AG04450 (cell line): ENCODE results near the gene HSBP1L1. TPM values are rescaled to one million over a fixed set of nuclear protein-coding genes. Genes with fewer than 3 reads are reported as not detected.
A peak's percentile ranks its signal among the peaks of the same experiment; 100 is the strongest.

Experiments
- CTCF ChIA-PET: fragments of 300-600, 350-600 bp; formaldehyde crosslinking; extraction: SDS; loops from one replicate; lab custom pipeline; 2022; ENCODE audit warnings: antibody characterized with exemption, inconsistent platforms; lab: Charles Lee
- POLR2A ChIA-PET: fragments of 350-600 bp; formaldehyde crosslinking; extraction: SDS; loops from one replicate; lab custom pipeline; 2021; ENCODE audit warnings: antibody characterized with exemption, inconsistent platforms; lab: Yijun Ruan, JAX
- DNase-seq: peaks from one replicate; pipeline ENCODE4 v3.0.0-alpha.2; 2011; ENCODE audit warnings: low read depth, low spot score
- H3K27ac ChIP-seq: one replicate; pipeline ENCODE4 v1.5.1; 2012; ENCODE audit warnings: low read depth, low read length, control low read depth
- H3K27me3 ChIP-seq: one replicate; pipeline ENCODE4 v1.6.0; 2012; ENCODE audit warnings: low read length; ENCODE audit not compliant: control insufficient read depth, insufficient read depth
- H3K4me3 ChIP-seq: 2 replicates; pipeline ENCODE4 v1.5.1; 2011; ENCODE audit warnings: mild to moderate bottlenecking, low read depth, low read length, control low read depth
- H3K9me3 ChIP-seq: 2 replicates; pipeline ENCODE4 v1.5.1; 2012; ENCODE audit warnings: low read length; ENCODE audit not compliant: control insufficient read depth, insufficient read depth
- CTCF ChIP-seq: IDR thresholded peaks from 2 replicates; pipeline ENCODE4 v1.5.1; 2011; ENCODE audit warnings: low read depth, low read length, control low read depth, inconsistent platforms
- polyA plus RNA-seq: library from polyadenylated mRNA; depleted of rRNA; stranded (reverse); fragments of >200 nt; gene quantifications from 2 replicates; pipeline ENCODE4 v1.2.3, GENCODE V29; 2011

The HSBP1L1 gene
- polyA plus RNA-seq, 1 experiment: 19.4 TPM

GRCh38 chr18:79947881-79948610 lies 16.4 kb upstream of the HSBP1L1 start:
- no peak overlapping the region for H3K27ac ChIP-seq
- no peak overlapping the region for H3K4me3 ChIP-seq
- TF ChIP-seq CTCF: no peak
- DNase-seq: no peak
- ChIA-PET POLR2A (no interaction called here), CTCF (no interaction called here)
- no peaks in the 10 kb centered on the region; the same call in 1 of the 2 replicates for H3K9me3 ChIP-seq
- no peaks in the 10 kb centered on the region for H3K27me3 ChIP-seq

- POLR2A ChIA-PET: no interaction called here
- no peaks in the 10 kb centered on the region for H3K27me3 ChIP-seq
Observed at GRCh38 chr18:79948719-79949411, 15.6 kb upstream of the HSBP1L1 start.

GRCh38 chr18:79949697-79950487 lies 14.6 kb upstream of the HSBP1L1 start:
- Histone ChIP-seq H3K27me3 (no peaks in the 10 kb centered on the region), H3K27ac (no peak overlapping the region), H3K9me3 (no peaks in the 10 kb centered on the region; the same call in 1 of the 2 replicates), H3K4me3 (peak overlapping the region; percentile 77)
- CTCF ChIA-PET: no interaction called here
- TF ChIP-seq CTCF: no peak
- POLR2A ChIA-PET: no interaction called here
- DNase-seq: no peak

More at GRCh38 chr18:79948719-79949411, 15.6 kb upstream of the HSBP1L1 start:
- TF ChIP-seq CTCF: no peak
- H3K9me3 ChIP-seq: no peaks in the 10 kb centered on the region; the same call in 1 of the 2 replicates
- DNase-seq: no peak
- no peak overlapping the region for H3K27ac ChIP-seq
- no peak overlapping the region for H3K4me3 ChIP-seq
- CTCF ChIA-PET: no interaction called here

- H3K27me3 ChIP-seq: no peaks in the 10 kb centered on the region
- peak overlapping the region; percentile 77 for H3K4me3 ChIP-seq
- no peak for DNase-seq
- ChIA-PET POLR2A (interaction anchor here (1.0 kb wide), 1 partner anchor 15 kb away, joined by 3 read pairs; no protein-coding TSS in a partner anchor), CTCF (no interaction called here)
- H3K27ac ChIP-seq: no peak overlapping the region
- no peak for TF ChIP-seq CTCF
- H3K9me3 ChIP-seq: no peaks in the 10 kb centered on the region; the same call in 1 of the 2 replicates
Observed at GRCh38 chr18:79950515-79951341, 13.7 kb upstream of the HSBP1L1 start.
